Adipose tissue (tissue), 3 donors: ENCODE measurements around the gene SSX2IP. TPM values are rescaled to one million over a fixed set of nuclear protein-coding genes. Genes with fewer than 3 reads are reported as not detected.
"Not testable (repeated sequence)": the region's sequence is repeated elsewhere in the genome, so short reads cannot be mapped to it uniquely, and the experiment has no call there.

Experiments
- H3K27ac ChIP-seq: one replicate; pipeline ENCODE4 v1.5.1; 2013; ENCODE audit warnings: low read depth, low read length
- WGBS, 3 donors: extraction: QIAGEN DNeasy Blood & Tissue Kit; methylation state at CpG; one replicate each; pipeline ENCODE4 v1.1.7; 2013; 5-methylcytosine and 5-hydroxymethylcytosine counted together
- polyA plus RNA-seq, 3 donors: library from polyadenylated mRNA; stranded (reverse); fragments of 200-250 nt; gene quantifications; one replicate each; pipeline ENCODE4 v1.2.3, GENCODE V29; 2013
- donor health status: healthy with polysubstance abuse.
- donor health status: Bipolar disorder and iron deficiency.
- donor health status: healthy.

Gene SSX2IP
- 1 to 10 TPM in 2 of 3 donors, under 1 TPM in 1; 0.85 to 1.3 (median 1.2) TPM for polyA plus RNA-seq

GRCh38 chr1:84690397-84691121 lies at the start of gene SSX2IP:
Gene SSX2IP, minus strand, starts transcription at chr1:84690461. Its CDS starts 19,242 bp downstream, at chr1:84671219.
- 1 to 2% (median 1%) methylated on average over 58 to 68 of the region's 68 CpGs for WGBS, 3 donors
- H3K27ac ChIP-seq: no peak within 1 kb of the TSS

GRCh38 chr1:84738237-84738636 lies 48.0 kb upstream of the SSX2IP start:
- 95% methylated on average over 13 of the region's 13 CpGs for WGBS, 3 donors
- H3K27ac ChIP-seq: no peak overlapping the region

- H3K27ac ChIP-seq: no peak overlapping the region
- 64 to 84% (median 71%) methylated on average over 4 of the region's 4 CpGs for WGBS, 3 donors
These were observed 47.3 kb upstream of the SSX2IP start for GRCh38 chr1:84737590-84737989.

GRCh38 chr1:84736944-84737343 lies 46.7 kb upstream of the SSX2IP start:
- WGBS, 3 donors: 93 to 96% (median 96%) methylated on average over 3 of the region's 3 CpGs
- H3K27ac ChIP-seq: no peak overlapping the region

GRCh38 chr1:84736445-84736844 lies 46.2 kb upstream of the SSX2IP start:
- H3K27ac ChIP-seq: no peak overlapping the region

DNA sequence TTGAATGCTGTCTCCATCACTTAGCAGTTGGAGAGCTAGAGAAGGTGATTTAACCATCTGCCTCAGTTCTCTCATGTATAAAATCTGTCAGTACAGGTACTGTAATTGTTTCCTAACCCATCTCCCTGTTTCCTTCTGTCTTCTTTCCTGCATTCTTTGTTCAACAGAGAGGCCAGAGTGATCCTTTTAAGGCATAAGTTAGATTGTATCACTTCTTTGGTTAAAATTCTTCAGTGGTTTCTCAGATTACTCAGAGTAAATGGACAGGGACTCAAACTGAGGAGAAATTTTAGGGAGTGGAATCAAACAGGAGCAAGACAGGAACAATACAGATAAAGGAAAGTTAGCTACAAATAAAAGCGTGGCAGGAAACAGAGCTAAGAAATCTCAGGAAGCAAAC lies 45.2 kb upstream of the SSX2IP start:
- H3K27ac ChIP-seq: no peak overlapping the region
- 81 to 94% (median 91%) methylated on average over 1 of the region's 1 CpG for WGBS, 3 donors

DNA sequence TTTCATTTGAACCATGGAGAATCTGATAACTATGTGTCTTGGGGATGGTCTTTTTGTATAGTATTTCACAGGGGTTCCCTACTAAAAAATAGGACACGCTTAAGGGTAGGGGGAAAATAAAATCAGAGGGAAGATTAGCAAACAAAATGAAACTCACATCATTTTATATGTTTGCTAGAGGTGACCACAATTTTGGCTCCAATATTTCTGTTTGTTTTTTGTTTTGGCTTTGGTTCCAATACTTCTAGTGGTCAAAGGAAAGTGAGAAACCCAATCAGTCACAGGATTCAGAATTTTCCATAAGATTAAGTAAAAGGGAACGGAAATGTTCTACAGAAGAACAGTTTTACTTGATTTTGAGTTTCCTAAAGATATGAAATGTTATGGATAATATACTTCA lies 42.3 kb upstream of the SSX2IP start:
- 46 to 86% (median 50%) methylated on average over 2 of the region's 2 CpGs for WGBS, 3 donors
- H3K27ac ChIP-seq: no peak overlapping the region

DNA sequence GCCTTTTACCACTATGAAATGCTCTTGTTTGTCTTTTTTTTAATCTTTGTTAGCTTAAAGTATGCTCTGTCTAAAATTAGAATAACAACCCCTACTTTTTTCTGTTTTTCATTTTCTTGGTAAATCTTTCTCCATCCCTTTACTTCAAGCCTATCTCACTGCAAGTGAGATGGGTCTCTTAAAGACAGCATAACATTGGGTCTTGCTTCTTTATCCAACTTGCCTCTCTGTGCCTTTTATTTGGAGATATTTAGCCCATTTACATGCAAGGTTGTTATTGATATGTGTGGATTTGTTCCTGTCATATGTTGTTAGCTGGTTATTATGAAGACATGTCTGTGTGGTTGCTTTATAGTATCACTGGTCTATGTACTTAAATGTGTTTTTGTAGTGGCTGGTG lies 41.3 kb upstream of the SSX2IP start:
- no peak overlapping the region for H3K27ac ChIP-seq

GRCh38 chr1:84727711-84728110 lies 37.5 kb upstream of the SSX2IP start:
- WGBS, 3 donors: 71 to 96% (median 80%) methylated on average over 1 of the region's 1 CpG
- not testable (repeated sequence) for H3K27ac ChIP-seq

DNA sequence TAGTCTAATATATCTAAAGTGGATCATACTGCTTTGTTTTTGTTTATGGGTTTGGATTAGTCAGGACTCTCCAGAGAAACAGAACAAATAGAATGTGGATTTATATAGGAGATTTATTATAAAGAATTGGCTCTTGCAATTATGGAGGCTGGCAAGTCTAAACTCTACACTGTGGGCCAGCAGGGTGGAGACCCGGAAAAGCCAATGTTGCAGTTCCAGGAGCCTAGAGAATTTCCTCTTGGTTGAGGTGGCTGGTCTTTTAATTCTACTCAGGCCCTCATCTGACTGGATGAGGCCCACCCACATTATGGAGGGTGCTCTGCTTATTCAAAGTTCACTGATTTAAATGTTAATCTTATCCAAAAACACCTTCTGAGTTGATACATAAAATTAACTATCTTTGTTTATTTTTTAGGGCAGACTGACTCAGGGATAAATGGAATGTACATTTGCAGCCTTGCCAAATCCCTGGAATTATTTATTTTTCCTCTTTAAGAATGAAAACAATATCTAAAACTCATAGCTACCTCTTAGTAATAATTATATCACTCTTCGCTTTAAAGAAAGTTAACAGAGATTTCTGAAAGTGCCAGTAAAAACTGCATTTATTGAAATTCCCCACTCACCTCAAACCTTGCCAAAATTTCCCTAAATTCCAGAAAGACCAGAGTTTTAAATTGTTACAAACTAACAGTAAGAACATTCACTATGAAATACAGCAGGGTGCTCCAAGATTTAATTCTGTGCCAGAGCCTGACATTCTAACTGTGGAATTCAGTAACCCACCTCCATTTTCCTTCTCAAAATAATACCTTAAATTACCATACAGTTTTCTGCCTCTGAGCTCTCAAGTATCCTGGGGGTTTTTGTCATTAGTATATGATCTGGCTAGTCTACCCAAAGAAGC lies 36.6 kb upstream of the SSX2IP start:
- WGBS, 3 donors: 62 to 78% (median 75%) methylated on average over 2 of the region's 2 CpGs
- H3K27ac ChIP-seq: no peak overlapping the region

GRCh38 chr1:84724128-84724860 lies 34.0 kb upstream of the SSX2IP start:
- WGBS, 3 donors: 59 to 75% (median 73%) methylated on average over 17 of the region's 17 CpGs
- H3K27ac ChIP-seq: no peak overlapping the region

- 59 to 73% (median 59%) methylated on average over 3 of the region's 3 CpGs for WGBS, 3 donors
- H3K27ac ChIP-seq: no peak overlapping the region
These were observed 32.5 kb upstream of the SSX2IP start for GRCh38 chr1:84722794-84723193.

- 57 to 67% (median 66%) methylated on average over 2 of the region's 2 CpGs for WGBS, 3 donors
These were observed 31.6 kb upstream of the SSX2IP start for GRCh38 chr1:84721872-84722271.

DNA sequence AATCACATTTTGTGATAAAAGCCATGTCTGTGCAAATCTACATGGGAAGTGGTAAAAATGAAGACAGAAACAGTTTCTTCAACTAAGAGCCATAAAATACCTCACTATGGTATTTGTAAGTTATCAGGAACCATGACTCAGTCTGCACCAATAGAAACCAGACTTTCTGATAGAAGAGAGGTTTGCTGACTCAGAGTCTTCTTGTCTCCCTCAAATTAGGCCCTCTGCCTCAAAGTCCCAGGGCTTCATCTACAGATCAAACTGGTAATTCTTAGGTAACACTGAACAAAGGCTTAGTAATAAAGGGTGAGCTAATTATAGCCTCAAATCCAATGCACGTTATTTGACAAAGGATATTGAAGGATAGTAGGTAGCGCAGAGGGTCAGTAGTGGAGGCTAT lies 30.9 kb upstream of the SSX2IP start:
- H3K27ac ChIP-seq: no peak overlapping the region
- WGBS, 3 donors: 82 to 88% (median 84%) methylated on average over 2 of the region's 2 CpGs

More at GRCh38 chr1:84721872-84722271, 31.6 kb upstream of the SSX2IP start:
- H3K27ac ChIP-seq: not testable (repeated sequence)

DNA sequence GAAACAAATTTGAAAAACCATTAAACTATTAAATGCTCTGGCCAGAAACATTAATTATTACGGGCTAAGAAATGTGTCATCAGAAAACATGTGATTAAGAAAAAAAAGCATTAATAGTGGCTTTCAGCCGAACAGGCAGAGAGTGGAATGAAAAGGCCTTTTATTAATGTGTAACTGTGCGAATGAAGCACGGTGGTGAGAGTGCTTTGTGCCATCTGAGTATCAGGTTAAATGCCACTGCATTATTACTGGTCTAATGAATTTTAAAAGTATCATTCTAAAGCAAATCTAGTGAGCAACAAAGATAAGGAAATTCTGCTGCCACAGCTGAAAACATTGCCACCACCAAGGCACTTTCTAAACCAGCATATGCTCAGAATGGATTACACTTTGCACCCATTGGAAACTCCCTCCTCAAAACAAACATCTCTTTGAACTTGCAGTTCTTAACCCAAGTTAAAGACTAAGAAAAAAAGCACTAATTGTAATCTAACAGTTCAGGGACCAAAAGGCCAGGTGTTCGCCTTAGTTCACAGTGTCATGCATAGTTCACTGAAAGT lies 30.0 kb upstream of the SSX2IP start:
- H3K27ac ChIP-seq: no peak overlapping the region
- 21 to 64% (median 56%) methylated on average over 5 of the region's 5 CpGs for WGBS, 3 donors

- no peak overlapping the region for H3K27ac ChIP-seq
- WGBS, 3 donors: 32 to 58% (median 37%) methylated on average over 8 of the region's 8 CpGs
These were observed 29.4 kb upstream of the SSX2IP start for GRCh38 chr1:84719543-84720217.

DNA sequence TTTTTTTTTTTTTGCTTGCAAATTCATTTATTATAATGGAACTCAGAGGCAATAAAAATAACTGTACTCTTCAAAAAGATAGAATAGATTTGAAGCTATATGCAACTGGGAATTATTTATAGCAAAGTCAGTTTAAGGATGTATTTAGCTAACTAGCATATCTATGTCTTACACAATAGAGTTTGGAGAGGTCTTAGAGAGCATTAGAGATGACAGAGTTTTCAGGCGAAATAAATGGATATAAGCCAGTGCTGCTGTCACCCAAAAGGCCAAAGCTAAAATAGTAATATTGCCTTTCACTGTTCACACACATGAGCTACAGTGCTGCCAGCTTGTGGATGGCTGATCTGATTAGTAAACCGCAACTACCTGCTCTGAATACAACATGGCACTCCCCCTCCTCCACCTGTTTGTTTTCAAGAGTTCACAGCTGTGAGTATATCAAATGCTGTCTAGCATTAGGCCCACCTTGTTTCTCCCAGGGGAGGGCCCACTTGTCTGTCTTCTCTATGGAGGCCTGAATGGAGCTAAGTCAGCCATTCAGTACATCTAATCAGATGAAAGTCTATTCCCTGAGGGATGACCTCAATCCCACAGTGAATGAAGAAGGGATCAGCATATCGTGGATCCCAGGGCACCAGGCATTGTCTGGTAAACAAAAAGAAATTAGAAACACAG lies 25.2 kb upstream of the SSX2IP start:
- WGBS, 3 donors: 76 to 85% (median 85%) methylated on average over 3 of the region's 3 CpGs

More for the DNA sequence above, 25.2 kb upstream of the SSX2IP start:
- H3K27ac ChIP-seq: no peak overlapping the region
